ENCODE data around the gene DLEC1.

Gene DLEC1

GRCh38 chr3:38148311-38148882 is 109.4 kb downstream of the DLEC1 start:
- H3K36me3 ChIP-seq (ENCODE audit: insufficient read depth, low read length): no peaks in the 10 kb centered on the region
- TF ChIP-seq EZH2 (IDR thresholded peaks at IDR 0.05; ENCODE audit: borderline replicate concordance, low read depth, low read length, severe bottlenecking): no peak
- TF ChIP-seq, protein P1, sequence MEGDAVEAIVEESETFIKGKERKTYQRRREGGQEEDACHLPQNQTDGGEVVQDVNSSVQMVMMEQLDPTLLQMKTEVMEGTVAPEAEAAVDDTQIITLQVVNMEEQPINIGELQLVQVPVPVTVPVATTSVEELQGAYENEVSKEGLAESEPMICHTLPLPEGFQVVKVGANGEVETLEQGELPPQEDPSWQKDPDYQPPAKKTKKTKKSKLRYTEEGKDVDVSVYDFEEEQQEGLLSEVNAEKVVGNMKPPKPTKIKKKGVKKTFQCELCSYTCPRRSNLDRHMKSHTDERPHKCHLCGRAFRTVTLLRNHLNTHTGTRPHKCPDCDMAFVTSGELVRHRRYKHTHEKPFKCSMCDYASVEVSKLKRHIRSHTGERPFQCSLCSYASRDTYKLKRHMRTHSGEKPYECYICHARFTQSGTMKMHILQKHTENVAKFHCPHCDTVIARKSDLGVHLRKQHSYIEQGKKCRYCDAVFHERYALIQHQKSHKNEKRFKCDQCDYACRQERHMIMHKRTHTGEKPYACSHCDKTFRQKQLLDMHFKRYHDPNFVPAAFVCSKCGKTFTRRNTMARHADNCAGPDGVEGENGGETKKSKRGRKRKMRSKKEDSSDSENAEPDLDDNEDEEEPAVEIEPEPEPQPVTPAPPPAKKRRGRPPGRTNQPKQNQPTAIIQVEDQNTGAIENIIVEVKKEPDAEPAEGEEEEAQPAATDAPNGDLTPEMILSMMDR (IDR thresholded peaks at IDR 0.05; ENCODE audit: borderline replicate concordance, extremely low read depth, low read length, poor library complexity, severe bottlenecking): no peak
- ATAC-seq (ENCODE audit: insufficient read depth, low read depth): no peak
- H3K4me2 ChIP-seq (ENCODE audit: insufficient read depth, low read length): no peak overlapping the region
- no peaks in the 10 kb centered on the region for H3K27me3 ChIP-seq (ENCODE audit: insufficient read depth, low read length, poor library complexity)
- no peak for DNase-seq
- no peak overlapping the region for H3K9ac ChIP-seq (ENCODE audit: low read depth, low read length)
- no peak overlapping the region for H2AFZ ChIP-seq (ENCODE audit: low read depth, low read length)
- no peaks in the 10 kb centered on the region for H3K79me2 ChIP-seq (ENCODE audit: insufficient read depth, low read length)
- H3K4me1 ChIP-seq (ENCODE audit: insufficient read depth, low read length): no peaks in the 10 kb centered on the region
- H3K9me3 ChIP-seq (ENCODE audit: insufficient read depth, low read length, severe bottlenecking): peaks cover 5% of the 10 kb centered on the region
- no peak overlapping the region for H3K27ac ChIP-seq (ENCODE audit: low read length)
- no peaks in the 10 kb centered on the region for H4K20me1 ChIP-seq (ENCODE audit: insufficient read depth, low read length)
- no peak overlapping the region for H3K4me3 ChIP-seq (ENCODE audit: low read depth in 1 of 2, low read length in 2 of 2)

DNA sequence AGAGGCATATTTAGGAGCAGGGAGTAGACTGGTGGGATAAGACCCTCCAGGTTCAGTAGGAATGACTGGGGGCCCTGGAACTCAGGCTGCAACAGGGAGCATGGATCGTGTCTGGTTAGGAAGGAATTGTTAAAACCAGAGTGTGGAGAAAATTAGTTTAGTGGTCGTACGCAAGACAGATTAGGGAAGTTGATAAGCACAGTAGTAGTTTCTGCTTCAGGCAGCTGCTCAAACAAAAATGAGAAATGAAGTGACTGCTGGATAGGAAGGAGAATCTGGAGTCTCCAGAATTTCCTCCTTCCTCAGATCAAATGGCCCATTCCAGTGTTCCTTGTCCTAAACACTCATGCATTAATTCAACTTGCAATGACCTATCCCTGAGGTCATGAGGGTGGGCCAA is 110.7 kb downstream of the DLEC1 start:
- H3K4me3 ChIP-seq (ENCODE audit: low read depth in 1 of 2, low read length in 2 of 2): no peak overlapping the region
- peak overlapping the region; percentile 38; the same call in 1 of the 2 replicates for H2AFZ ChIP-seq (ENCODE audit: low read depth, low read length)
- H3K79me2 ChIP-seq (ENCODE audit: insufficient read depth, low read length): no peaks in the 10 kb centered on the region
- TF ChIP-seq, protein P1 (IDR thresholded peaks at IDR 0.05; ENCODE audit: borderline replicate concordance, extremely low read depth, low read length, poor library complexity, severe bottlenecking): no peak
- no peak for TF ChIP-seq EZH2 (IDR thresholded peaks at IDR 0.05; ENCODE audit: borderline replicate concordance, low read depth, low read length, severe bottlenecking)
- no peak overlapping the region for H3K27ac ChIP-seq (ENCODE audit: low read length)
- no peaks in the 10 kb centered on the region for H3K27me3 ChIP-seq (ENCODE audit: insufficient read depth, low read length, poor library complexity)
- no peak overlapping the region for H3K9ac ChIP-seq (ENCODE audit: low read depth, low read length)
- no peaks in the 10 kb centered on the region for H3K36me3 ChIP-seq (ENCODE audit: insufficient read depth, low read length)
- no peaks in the 10 kb centered on the region for H3K4me1 ChIP-seq (ENCODE audit: insufficient read depth, low read length)
- DNase-seq: no peak
- no peak for ATAC-seq (ENCODE audit: insufficient read depth, low read depth)
- H3K9me3 ChIP-seq (ENCODE audit: insufficient read depth, low read length, severe bottlenecking): peaks cover 5% of the 10 kb centered on the region
- no peaks in the 10 kb centered on the region for H4K20me1 ChIP-seq (ENCODE audit: insufficient read depth, low read length)
- no peak overlapping the region for H3K4me2 ChIP-seq (ENCODE audit: insufficient read depth, low read length)

GRCh38 chr3:38150780-38151528 is 111.9 kb downstream of the DLEC1 start:
- Histone ChIP-seq H3K4me2 (ENCODE audit: insufficient read depth, low read length) (no peak overlapping the region), H3K4me3 (ENCODE audit: low read depth in 1 of 2, low read length in 2 of 2) (no peak overlapping the region), H3K9me3 (ENCODE audit: insufficient read depth, low read length, severe bottlenecking) (peaks cover 4% of the 10 kb centered on the region), H2AFZ (ENCODE audit: low read depth, low read length) (no peak overlapping the region), H4K20me1 (ENCODE audit: insufficient read depth, low read length) (no peaks in the 10 kb centered on the region), H3K9ac (ENCODE audit: low read depth, low read length) (no peak overlapping the region), H3K36me3 (ENCODE audit: insufficient read depth, low read length) (no peaks in the 10 kb centered on the region), H3K27ac (ENCODE audit: low read length) (no peak overlapping the region), H3K4me1 (ENCODE audit: insufficient read depth, low read length) (no peaks in the 10 kb centered on the region), H3K79me2 (ENCODE audit: insufficient read depth, low read length) (no peaks in the 10 kb centered on the region), H3K27me3 (ENCODE audit: insufficient read depth, low read length, poor library complexity) (no peaks in the 10 kb centered on the region)
- ATAC-seq (ENCODE audit: insufficient read depth, low read depth) (no peak), DNase-seq (no peak)
- TF ChIP-seq, protein P1 (IDR thresholded peaks at IDR 0.05; ENCODE audit: borderline replicate concordance, extremely low read depth, low read length, poor library complexity, severe bottlenecking): peak; percentile 35
- TF ChIP-seq EZH2 (IDR thresholded peaks at IDR 0.05; ENCODE audit: borderline replicate concordance, low read depth, low read length, severe bottlenecking): no peak
